Measurements from ENCODE around the gene ZDHHC1.

Gene ZDHHC1

DNA sequence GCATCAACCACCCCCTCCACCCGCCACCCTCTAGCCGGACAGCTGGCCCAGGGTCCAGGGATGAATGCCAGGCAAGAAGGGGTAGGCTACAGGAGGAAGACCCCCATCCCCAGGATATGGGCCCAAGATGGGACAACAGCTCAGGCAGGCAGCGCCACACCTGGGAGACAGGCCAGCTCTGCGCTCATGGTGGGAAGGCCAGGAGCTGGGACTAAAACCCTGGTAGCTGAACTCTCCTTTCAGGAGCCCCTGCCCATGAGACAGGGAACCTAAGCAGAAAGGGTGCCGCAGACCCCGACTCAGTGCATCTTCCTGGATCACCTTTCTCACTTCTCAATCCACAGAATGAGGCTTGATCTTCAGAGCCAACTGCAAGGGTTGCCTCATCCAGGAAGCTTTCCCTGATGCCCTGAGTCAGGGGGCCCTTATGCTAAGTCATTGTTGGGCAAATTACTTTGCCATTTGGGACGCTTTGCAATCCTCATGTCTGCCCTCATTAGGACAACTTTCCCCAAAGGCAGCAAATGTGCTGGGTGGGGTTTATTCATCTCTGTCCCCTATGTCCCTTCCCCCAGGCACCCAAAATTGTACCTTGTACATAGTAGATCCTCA is 9.0 kb downstream of the ZDHHC1 start:
- DNase-seq = no peak

DNA sequence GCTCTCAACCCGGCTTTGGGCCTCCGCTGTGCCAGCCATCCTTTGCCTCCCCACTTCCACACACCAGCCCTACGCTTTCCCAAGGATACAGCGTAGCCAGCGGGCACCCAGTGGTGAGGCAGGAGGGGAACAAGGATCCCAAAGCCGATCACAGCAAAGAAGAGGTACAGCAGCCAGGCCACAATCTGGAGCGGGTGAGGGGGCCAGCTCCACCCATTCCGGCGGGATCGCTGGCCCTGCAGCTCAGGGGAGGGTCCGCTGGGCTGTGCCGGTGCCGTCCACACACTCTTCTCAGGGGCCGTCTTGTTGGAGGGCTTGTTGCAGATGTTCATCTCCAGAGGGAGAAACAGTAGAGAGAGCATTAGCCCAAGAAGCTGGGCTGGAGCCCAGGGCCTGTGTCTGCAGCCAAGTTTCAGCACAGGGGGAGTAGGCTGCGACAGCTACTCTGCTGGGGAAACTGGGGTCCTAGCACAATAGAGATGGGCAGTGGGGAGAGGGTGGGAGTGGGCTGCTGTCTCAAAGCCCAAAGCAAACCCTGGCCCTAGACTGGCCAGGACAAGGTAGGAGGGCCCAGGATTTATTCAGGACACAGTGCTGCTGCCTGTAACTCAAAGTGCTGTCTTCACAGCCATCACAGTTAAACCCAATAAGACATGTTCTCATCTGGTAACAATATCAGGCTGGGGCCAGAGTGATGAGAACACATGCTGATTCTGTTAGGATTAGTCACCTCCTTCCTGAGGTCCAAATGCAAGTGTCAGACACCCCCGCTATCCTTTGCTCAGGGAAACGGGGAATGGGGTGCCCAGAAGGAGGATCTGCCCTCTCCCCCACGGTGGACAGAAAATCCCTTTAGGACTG is 9.9 kb downstream of the ZDHHC1 start:
- DNase-seq = no peak

DNA sequence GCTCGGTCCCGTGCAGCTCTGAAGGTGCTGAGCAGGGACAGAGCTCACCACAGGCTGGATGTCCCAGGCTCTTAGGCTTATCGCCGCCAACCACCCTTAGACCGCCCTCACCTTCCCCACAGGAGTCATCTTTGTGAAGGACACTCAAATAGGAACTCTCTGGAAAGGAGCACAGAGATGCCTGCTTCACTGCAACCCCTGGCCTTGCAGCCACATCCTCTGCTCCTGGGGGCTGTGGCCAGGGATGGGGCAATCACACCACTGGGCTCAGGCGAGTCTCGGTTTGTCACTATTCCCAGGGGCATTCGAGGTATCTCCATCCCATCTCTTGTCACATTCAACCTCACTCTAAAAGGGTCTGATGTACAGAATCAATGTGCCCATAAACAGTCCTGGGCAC is 10.9 kb downstream of the ZDHHC1 start:
- no peak for DNase-seq

DNA sequence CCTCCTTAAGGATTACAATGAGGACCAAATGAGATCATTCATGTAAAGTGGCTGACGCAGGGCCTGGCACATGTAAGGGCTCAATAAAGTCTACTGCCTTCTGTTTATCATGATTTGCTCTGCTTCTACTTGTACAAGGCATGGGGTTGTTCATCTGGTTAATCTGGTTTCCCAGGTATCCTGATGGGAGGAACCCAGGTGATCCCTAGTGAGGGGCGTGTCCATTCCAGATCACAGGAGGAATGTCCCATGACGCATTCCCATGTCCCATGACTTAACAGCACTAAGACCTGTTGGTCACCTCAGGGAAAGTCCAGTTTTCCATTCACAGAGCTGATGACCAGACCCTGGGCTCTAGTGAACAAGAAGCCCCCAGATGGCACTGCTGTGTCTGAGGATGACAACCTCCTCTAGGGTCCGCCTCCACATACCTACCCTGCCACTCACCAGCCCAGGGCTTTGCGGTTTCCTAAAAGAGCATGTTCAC is 11.5 kb downstream of the ZDHHC1 start:
- DNase-seq = no peak

DNA sequence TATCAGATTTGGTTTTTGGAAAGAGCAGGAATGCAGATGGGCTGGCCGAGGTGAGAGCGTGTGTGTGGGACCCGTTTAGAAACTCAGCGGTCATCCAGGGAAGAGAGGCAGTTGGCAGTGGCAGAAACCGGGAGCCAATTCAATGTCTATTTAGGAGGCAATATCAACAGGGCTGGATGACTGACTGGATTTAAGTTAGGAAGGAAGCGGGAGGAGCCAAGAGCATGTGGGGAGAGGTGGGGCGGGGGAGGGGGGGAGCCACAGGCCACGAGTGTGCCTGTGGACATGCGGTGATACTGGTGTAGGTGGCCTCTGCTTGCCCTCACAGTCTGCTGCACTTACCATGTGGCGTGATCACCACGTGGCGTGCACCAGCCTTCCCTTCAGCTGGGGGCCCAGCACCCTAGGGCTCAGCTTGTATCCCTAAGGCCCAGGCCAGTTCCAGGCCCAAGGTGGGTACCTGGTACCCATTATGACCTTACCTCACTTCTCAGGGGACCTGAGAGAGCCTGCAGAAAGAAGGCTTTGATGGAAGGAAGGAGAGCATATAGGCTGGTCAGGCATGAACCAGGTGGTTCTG is 12.2 kb downstream of the ZDHHC1 start:
- no peak for DNase-seq

DNA sequence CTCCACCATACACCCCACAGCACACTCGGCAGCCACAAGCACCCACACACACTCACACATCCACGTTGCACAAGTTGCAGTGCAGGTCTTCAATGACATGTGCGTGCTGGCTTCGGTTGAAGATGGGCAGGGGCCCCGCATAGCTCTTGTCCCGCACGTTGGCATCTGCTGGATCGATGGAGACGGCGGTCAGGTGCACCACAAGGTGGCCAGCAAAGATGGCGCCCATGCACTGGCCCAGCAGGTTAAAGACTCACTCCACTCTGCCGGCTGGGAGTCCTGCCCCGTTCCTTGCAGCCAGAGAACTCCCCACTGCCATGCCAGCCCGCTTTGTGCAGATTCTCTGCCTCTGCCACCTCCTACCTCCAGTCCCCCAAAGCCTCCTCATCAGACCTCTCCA is 15.4 kb downstream of the ZDHHC1 start:
- DNase-seq = no peak

DNA sequence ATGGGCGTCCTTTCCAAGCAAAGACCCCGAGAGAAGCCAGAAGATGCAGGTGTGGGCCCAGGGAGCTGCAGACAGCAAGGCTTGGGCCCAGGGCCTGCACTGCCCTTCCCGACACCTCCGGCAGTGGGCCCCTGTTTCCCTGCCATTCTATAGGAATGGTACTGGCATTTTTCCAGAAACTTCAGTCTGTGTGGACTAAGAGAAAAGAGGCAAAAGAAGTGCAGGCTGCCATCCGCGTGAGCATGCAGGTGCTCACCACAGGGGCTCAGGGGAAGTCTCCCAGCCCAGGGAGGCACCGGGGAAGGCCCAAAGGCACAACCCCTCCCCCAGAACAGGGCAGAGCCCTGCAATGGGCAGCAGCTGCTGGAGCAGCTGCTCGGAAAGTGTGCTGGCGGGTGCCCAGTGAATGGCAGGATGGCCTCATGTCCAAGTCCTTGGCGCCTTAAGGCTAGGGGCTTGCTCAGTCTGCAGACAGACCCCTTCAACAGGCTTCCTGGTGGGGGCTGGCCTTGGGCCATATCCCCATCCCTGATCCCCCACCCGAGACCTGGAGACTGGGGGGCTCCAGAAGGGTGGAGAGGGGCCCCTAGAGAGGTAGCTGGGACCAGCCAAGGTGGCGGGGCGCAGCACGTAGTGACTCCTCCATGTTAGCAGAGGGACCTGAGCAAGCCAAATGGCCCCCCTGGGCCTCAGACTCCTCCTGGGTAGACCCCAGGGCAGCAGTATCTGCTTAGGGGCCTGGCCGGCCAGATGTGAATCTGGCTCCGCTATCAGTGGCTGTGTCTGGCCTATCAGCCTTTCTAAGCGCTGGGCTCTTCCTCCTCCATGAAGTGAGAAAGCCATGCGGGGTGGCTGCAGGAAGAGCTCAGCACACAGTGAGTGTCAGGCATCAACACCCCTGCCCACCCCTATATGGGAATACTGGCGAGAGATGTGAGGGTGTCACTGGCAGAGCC is 16.2 kb downstream of the ZDHHC1 start:
- DNase-seq = no peak

DNA sequence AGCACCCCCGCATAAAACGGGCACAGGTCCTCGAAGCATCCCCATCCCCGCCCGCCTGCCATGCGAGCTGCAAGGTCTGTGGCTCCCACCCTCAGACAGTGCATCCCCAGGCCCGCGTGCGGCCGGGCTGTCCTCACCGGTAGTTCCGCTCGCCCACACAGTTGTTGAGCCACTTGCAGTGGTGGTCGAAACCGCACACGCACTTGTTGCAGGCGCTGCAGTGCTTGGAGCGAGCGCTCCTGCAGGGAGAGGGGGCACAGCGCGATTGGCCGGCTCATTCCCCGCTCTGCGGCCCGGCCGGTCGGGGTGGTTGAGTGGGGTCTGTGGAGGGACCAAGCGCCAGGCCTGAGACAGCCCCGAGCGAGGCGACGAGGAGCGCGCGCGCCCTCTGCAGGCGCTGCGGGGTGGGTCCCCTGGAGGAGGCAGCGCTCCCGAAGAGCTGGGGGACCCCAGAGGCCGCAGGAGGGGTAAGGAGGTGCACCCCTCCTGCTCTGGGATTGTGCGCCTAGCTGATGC is 17.0 kb downstream of the ZDHHC1 start:
- peak; percentile 3 for DNase-seq

DNA sequence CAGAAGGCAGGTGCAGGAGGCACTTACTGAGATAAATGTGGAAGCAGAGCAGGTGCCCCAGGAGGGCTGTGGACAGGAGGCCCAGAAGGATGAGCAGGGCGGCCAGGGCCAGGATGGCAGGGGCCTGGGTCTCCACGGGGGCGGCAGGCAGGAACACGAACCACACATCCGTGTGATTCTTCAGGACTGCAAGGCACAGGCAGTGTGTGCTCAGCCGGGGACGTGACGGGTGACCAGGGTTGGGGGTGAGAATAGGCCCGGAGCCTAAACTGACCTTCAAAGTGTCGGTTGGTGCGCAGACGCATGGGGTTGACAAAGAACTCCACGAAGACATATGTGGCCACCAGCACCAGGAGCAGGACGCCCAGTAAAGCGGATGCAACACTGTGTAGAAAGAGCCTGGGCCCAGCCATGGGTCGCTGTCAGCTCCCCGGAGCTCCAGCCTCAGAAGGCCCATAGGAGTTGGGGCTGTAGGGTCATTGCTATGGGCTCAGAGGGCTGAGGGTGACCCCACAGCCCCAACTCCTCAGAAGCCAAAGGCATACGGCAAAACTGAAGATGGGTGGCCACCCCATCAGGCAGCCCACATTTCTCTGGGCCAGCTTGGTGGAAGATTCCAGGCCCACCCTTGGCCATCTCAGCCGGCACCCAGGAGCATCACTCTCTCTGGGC is 17.6 kb downstream of the ZDHHC1 start:
- no peak for DNase-seq

DNA sequence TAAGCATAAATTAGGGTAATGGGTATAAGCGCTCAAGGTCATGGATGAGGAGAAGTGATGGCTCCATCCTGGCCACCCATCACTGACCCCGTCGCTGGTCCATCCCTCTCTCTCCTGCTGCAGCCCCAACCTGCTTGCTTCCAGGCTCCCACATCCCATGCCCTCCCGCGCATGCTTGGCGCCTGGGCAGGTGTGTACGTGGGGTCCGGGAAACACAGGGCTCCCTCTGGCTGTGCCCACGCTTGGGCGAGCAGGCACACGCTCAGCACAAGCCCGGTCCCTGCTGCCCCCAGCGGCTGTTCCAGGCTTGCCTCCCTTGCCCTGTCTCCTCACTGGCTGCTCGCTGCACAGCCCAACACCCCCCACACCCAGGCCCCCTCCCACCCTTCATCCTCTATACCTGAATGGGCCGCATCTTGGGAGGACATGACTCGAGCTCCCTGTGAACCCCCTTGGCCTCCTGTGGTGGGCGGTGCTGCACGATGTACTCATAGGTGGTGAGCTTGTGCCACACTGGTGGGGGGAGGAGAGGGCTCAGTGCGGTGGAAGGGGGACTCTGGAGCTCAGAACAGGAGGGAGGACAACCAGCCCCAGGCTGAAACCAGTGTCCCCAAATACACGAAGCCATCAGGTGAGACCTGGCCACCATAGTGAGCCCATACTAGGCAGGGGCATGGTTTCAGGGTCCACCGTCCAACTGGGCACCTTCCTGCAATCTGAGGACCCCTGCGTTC is 18.3 kb downstream of the ZDHHC1 start:
- DNase-seq = peak; percentile 6

DNA sequence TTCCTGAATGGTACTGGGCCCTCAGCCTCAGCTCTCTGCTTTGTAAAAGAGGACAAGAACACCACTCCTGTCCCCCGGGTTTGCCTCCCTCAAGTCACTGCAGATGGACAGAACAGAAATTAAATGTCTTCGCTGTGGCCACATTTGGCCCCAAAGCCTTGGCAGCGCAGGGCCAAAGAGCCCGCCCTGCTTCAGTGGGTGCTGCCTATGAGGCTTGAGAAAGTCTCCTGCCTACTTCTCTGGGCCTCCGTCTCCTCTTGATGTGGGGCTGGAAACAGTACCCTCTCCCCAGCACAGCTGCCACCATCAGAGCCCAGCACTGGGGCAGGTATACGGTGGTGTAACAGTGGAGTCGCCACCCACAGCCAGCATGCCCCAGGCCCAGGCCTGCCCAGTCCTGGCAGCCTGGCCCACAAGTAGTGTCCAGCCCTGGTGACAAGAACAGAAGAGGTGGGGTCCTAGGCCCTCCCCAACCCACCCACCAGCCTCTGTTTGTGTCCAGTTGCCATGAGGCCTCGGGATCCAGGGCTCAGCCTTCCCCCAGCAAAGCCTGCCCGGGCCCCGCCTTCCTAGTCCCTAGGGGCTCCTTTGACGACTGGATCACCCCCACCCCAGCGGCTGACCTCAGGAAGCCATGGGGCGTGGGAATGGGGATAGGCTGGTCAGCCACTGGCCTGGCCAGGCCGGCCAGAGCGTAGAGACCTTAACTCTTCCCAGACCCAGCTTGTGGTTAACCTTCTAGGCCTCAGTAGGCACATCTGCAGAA is 19.1 kb downstream of the ZDHHC1 start:
- DNase-seq = no peak

DNA sequence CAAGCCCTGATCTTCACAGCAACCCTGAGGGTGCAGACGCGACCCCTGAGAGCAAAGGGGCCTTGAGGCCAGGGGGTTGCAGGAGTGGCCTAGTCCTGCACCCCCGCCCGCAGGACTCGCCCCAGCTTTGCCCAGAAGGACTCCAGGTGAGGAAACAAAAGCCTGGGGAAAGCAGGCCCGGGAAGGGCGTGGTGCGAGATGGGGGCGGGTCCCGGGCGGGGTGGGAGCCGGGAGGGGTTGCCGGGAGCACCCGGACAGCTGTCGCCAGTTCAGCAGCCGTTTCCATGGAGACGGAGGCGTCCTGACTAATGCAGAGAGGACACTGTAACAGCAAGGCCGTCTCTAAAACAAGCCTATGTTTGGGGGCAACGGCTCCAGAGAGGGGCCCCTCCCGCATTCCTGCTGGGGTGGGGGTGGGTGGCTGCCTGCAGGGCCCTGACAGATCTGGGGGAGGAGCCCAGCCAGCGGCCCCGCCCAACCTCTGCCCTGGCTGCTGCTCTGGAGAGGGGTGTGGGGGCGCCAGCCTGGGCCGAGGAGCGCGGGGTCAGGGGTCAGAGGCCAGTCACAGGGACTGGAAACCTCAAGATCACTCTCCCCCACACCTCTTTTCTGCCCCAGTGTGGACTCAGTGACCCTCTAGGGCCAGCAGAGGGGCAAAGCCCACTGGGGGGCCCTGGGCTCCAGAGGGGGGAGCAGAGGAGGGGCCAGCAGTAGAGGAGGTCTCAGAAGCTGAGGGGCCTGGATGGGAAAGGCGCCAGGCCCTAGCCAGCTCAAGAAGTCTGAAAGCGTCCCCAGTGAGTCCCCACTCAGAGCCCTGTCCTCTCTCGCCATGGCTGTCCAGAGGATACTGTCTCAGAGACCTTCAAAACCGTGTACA is 19.9 kb downstream of the ZDHHC1 start:
- no peak for DNase-seq

DNA sequence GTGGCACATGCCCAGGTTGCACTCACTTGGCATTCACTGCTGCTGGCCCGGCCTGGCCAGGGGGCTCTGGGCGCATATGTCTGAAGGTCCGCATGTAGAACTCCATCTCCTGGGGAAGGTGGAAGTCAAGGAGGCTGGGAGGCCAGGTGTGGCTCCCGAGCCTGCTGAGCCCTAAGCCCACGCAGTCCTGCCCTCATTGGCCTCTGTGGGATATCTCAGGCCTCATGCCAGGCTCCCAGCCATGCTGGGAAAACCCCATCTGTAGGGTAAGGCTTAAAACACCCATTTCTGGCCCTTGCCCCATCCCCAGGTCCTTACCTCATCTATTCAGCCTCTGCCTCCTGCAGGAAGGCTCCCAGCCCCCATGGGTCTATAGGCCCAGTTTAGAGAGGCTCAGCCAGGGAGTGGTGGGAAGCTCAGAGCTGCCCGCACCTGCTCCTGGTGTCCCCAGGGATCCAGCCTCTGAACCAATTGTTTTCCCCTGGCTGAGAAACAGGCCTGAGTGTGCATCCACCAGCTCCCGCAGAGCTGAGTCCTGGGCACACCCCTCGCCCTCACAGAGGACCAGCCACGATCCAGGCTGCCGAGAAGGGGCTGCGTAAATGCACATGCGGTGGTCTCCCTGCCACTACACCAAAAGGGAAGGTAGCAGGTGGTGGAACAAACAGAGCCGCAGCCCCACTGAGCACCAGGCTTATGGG is 20.7 kb downstream of the ZDHHC1 start:
- DNase-seq = no peak

DNA sequence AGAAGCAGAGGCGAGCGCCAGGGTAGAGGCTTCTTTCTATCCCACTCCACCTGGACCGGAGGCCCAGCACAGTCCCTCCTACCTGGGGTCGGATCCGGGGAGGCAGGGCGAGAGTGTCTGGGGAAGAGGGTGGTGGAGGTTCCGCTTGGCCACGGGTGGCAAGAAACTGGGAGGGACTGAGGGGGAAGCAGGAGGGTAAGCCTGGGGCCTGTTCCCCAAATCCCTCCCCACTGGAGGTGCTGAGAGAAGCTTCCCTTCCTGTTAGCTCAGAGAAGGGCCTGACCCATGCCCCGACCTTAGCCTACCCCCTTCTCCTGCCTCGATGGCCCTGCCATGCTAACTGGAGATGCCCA is 21.2 kb downstream of the ZDHHC1 start:
- no peak for DNase-seq

DNA sequence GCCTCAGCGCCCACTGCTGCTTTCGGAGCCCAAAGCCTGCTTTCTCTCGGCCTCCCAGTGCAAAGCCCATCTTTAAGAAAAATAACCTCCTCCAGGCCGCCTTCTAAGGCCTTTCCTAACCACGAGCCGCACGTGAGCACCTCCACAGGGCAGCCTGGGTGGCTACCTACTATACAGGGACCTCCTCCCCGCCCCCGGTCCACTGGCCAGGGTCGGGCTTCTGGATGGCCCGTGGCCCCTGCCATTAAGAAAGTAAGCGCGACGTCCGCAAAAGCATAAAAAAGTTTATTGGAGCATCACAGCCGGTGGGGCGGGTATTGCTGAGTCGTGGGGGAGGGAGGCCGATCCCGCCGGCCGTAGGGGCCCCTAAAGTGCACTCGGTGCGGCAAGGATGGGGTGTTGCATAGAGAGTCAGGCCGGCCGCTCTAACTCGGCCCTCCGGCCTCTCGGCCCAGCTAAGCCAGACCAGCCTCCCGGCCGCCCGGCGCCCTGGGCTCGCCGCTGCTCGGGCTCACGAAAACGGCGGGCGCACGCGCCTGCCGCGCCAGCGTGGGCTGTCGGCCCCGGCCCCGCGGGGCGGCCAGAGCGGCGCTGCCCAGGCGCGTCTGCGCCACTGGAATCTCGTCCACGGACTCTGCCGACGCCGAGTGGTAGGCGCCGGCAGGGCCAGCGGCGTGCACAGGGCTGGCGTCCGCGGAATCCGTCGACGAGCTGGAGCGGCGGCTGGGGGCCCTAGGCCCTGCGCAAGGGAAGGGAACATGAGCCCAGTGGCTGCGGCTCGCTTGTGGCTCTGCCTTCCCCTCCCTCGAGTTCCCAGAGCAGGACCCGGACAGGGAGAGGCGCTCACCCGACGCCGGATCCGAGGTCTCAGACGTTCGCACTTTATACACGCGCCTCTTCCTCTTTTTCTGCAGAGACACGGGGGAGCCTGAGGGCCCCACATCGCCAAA is 21.8 kb downstream of the ZDHHC1 start:
- DNase-seq = no peak

DNA sequence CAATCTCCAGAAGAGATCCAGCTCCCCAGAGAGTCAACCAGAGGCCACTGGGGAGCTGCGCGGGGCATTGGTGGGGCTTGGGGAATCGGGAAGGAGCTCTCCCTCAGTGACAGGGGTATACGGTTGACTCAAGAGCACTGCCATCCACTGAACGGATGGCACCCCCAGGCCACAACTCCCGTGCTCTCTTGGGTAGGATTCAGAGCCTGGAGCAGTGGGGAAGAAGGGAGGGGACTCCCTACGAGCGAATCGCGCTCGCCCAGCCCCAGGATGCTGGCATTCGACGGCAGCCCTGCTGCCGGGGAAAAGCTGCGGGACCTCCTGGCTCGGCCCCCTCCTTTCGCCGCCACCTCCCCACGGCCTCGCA is 22.5 kb downstream of the ZDHHC1 start:
- DNase-seq = no peak

DNA sequence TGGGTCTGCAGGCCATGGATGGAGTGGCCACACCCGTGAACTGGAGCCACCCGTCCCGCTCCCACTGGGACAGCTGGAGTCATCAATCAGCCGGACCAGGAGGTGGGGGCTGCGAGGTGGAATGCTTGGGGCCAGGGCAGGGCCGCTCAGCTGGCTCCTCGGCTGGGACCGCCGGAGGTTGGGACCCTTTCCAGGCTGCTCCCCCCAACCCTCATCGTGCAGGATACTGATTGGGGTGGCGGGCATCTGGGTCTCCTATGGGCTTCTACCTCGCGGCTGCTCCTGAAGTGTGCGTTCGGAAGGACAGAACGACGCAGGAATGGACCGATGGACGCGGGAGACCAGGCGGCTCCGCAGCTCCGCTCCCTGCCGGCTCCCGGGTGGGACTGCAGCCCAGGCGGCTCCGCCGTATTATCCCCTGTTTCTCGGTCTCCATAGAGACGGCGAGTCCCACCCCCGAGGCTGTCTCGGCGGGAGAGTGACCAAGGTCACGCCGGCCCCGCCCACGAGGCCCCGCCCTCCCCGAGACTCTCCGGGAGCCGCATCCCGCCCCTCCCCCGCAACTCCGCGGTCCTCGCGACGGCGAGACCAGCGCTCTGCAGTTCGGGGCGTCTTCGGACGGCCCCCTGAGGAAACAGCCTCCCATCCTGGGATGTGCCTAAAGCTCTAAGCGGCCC is 23.0 kb downstream of the ZDHHC1 start, which contains the start of gene TPPP3:
TPPP3 (minus strand) TSS at position 388 of the 677 bp plus-strand sequence. CDS start 2,387 bp downstream, outside the sequence.
- peak; percentile 45 for DNase-seq

Data from kidney glomerular epithelial cell (primary cell).